Transverse colon (tissue), 4 donors: ENCODE data around the gene ZNF609. TPM values are rescaled to one million over a fixed set of nuclear protein-coding genes. Genes with fewer than 3 reads are reported as not detected.
A peak's percentile ranks its signal among the peaks of the same experiment; 100 is the strongest.
"Not testable (repeated sequence)": the region's sequence is repeated elsewhere in the genome, so short reads cannot be mapped to it uniquely, and the experiment has no call there.

Experiments used
- DNase-seq: peaks from one replicate; pipeline ENCODE4 v3.0.0-alpha.2; 2019
- H3K27ac ChIP-seq, 4 donors: fragments of 200-600 bp; sonication (generic); 2 replicates each; pipeline ENCODE4 v1.5.1; 2016 to 2018; ENCODE audit warnings: inconsistent platforms in 4 of 4
- H3K27me3 ChIP-seq: fragments of 200-600 bp; sonication (generic); 2 replicates; pipeline ENCODE4 v1.5.1; 2017; ENCODE audit warnings: inconsistent platforms
- H3K36me3 ChIP-seq, 4 donors: fragments of 200-600 bp; sonication (generic); 2 replicates each; pipeline ENCODE4 v1.5.1; 2017 to 2019; ENCODE audit warnings: inconsistent platforms in 4 of 4
- H3K4me1 ChIP-seq, 4 donors: fragments of 200-600 bp; sonication (generic); 2 replicates each; pipeline ENCODE4 v1.5.1; 2017 to 2020; ENCODE audit warnings: inconsistent platforms in 4 of 4
- H3K4me3 ChIP-seq, 4 donors: fragments of 200-600 bp; sonication (generic); 1 replicate in 1 of 4; 2 replicates in 3 of 4; pipeline versions ENCODE4 v1.5.1 to v1.6.1; 2017 to 2019; ENCODE audit warnings: inconsistent platforms in 4 of 4
- H3K9me3 ChIP-seq, 2 donors: fragments of 200-600 bp; sonication (generic); 2 replicates each; pipeline ENCODE4 v1.5.1; 2017 to 2019; ENCODE audit warnings: inconsistent platforms in 2 of 2
- CTCF ChIP-seq, 5 experiments: fragments of 200-600 bp in 3 of 5; fragments of 450-650 bp in 2 of 5; sonication (generic) in 3 of 5; IDR thresholded peaks; 1 replicate in 2 of 5; 2 replicates in 3 of 5; pipeline ENCODE4 v1.5.1; 2016 to 2017; ENCODE audit warnings: antibody characterized with exemption in 5 of 5, inconsistent platforms in 3 of 5, mild to moderate bottlenecking in 2 of 5, moderate library complexity in 1 of 5
- EP300 ChIP-seq: sonication (generic); formaldehyde crosslinking; IDR thresholded peaks from one replicate; pipeline ENCODE4 v1.6.1; 2017; ENCODE audit warnings: antibody characterized with exemption, low read depth
- POLR2A ChIP-seq: fragments of 450-650 bp; IDR thresholded peaks from one replicate; pipeline ENCODE4 v1.6.1; 2016; ENCODE audit warnings: antibody characterized with exemption, mild to moderate bottlenecking, moderate library complexity
- POLR2AphosphoS5 ChIP-seq, 3 donors: sonication (generic); formaldehyde crosslinking; IDR thresholded peaks; one replicate each; pipeline ENCODE4 v1.6.1; 2016; ENCODE audit warnings: antibody characterized with exemption in 3 of 3
- WGBS, 2 donors: methylation state at CpG; one replicate each; pipeline ENCODE4 v1.1.5; 2018; ENCODE audit warnings: low coverage in 1 of 2; 5-methylcytosine and 5-hydroxymethylcytosine counted together
- in situ Hi-C, 4 donors: fragments of 200-750 bp; cut with MboI; loops; one replicate each; pipeline versions ENCODE4 v1.15.0 to v1.15.1; 2017; ENCODE audit warnings: low sequenced_read_pairs in 3 of 4, low pct_ligation_motif_present in 1 of 4, low pct_unique_long_range_greater_than_20kb in 1 of 4
- intact Hi-C: fragments of 100-400 bp; cut with DNase I; formaldehyde crosslinking; loops from one replicate; pipeline ENCODE4 v1.15.1; 2023; ENCODE audit warnings: low total_unique reads
- total RNA-seq, 4 donors: library from RNA; depleted of rRNA; stranded (reverse); fragments of >200 nt; gene quantifications; one replicate each; pipeline ENCODE4 v1.1.0, GENCODE V29; 2016

The ZNF609 gene
- total RNA-seq, 4 donors from 2014 or later, result 16.1 to 34.8 (median 28.2) TPM

- TF ChIP-seq POLR2A (no peak), EP300 (no peak), POLR2AphosphoS5 (IDR thresholded peaks at IDR 0.05) (no peak), CTCF (IDR thresholded peaks at IDR 0.05) (no peak)
- Histone ChIP-seq H3K4me3 (no peak overlapping the region), H3K36me3 (no peaks in the 10 kb centered on the region), H3K9me3 (no peaks in the 10 kb centered on the region), H3K4me1 (peaks cover 0 to 22% (median 0%) of the 10 kb centered on the region in 4 donors), H3K27me3 (no peaks in the 10 kb centered on the region), H3K27ac (no peak overlapping the region)
- intact Hi-C loops, result no loop called here
- in situ Hi-C loops, result no loop called here
- no peak for DNase-seq
- 70 to 84% methylated on average over 3 of the region's 3 CpGs for WGBS, 2 donors
These were observed 129.2 kb downstream of the ZNF609 start for GRCh38 chr15:64589435-64590084.

GRCh38 chr15:64592845-64593244 is 132.5 kb downstream of the ZNF609 start:
- peaks cover 5 to 15% (median 10%) of the 10 kb centered on the region in 4 donors for H3K4me1 ChIP-seq
- H3K4me3 ChIP-seq, intact Hi-C loops, H3K27ac ChIP-seq, H3K9me3 ChIP-seq, H3K27me3 ChIP-seq, H3K36me3 ChIP-seq, DNase-seq, in situ Hi-C loops: not testable (repeated sequence)
- WGBS, 2 donors, result 93 to 97% methylated on average over 13 to 18 of the region's 18 CpGs

- H3K4me1 ChIP-seq, result peaks cover 5 to 28% (median 15%) of the 10 kb centered on the region in 4 donors
- intact Hi-C loops, result no loop called here
- in situ Hi-C loops, result no loop called here
- 49 to 54% methylated on average over 3 to 4 of the region's 4 CpGs for WGBS, 2 donors
- no peak overlapping the region for H3K4me3 ChIP-seq
- H3K27ac ChIP-seq, result peak overlapping the region in 3 of 4 donors; percentile 19 to 49 (median 49)
- H3K36me3 ChIP-seq, result no peaks in the 10 kb centered on the region
- H3K27me3 ChIP-seq, result no peaks in the 10 kb centered on the region
- no peak for DNase-seq
- no peaks in the 10 kb centered on the region for H3K9me3 ChIP-seq
- no peak for TF ChIP-seq EP300
- TF ChIP-seq CTCF (IDR thresholded peaks at IDR 0.05), result no peak
- TF ChIP-seq POLR2AphosphoS5 (IDR thresholded peaks at IDR 0.05), result no peak
- TF ChIP-seq POLR2A, result no peak
These were observed 136.5 kb downstream of the ZNF609 start for GRCh38 chr15:64596701-64597476.

- no peaks in the 10 kb centered on the region for H3K9me3 ChIP-seq
- DNase-seq, result no peak
- H3K4me3 ChIP-seq, result no peak overlapping the region
- H3K4me1 ChIP-seq, result peaks cover 5 to 34% (median 18%) of the 10 kb centered on the region in 4 donors
- in situ Hi-C loops, result no loop called here
- 25 to 36% methylated on average over 1 of the region's 1 CpG for WGBS, 2 donors
- H3K27me3 ChIP-seq, result no peaks in the 10 kb centered on the region
- H3K36me3 ChIP-seq, result no peaks in the 10 kb centered on the region
- TF ChIP-seq EP300 (no peak), POLR2AphosphoS5 (IDR thresholded peaks at IDR 0.05) (no peak), CTCF (IDR thresholded peaks at IDR 0.05) (no peak), POLR2A (no peak)
- intact Hi-C loops, result no loop called here
- H3K27ac ChIP-seq, result peak overlapping the region in 1 of 4 donors; percentile 49
These were observed 137.1 kb downstream of the ZNF609 start for GRCh38 chr15:64597477-64597822.
